HG03460 (cell line): ENCODE measurements around the gene AUTS2.

Source experiments
- ATAC-seq: cut with Tn5 transposase; IDR thresholded peaks from one replicate; pipeline ENCODE4 v1.9.1; 2021; ENCODE audit not compliant: unreplicated experiment

AUTS2 gene

GRCh38 chr7:69843653-69844052, 245.4 kb downstream of the AUTS2 start:
- peak; percentile 45 for ATAC-seq

DNA sequence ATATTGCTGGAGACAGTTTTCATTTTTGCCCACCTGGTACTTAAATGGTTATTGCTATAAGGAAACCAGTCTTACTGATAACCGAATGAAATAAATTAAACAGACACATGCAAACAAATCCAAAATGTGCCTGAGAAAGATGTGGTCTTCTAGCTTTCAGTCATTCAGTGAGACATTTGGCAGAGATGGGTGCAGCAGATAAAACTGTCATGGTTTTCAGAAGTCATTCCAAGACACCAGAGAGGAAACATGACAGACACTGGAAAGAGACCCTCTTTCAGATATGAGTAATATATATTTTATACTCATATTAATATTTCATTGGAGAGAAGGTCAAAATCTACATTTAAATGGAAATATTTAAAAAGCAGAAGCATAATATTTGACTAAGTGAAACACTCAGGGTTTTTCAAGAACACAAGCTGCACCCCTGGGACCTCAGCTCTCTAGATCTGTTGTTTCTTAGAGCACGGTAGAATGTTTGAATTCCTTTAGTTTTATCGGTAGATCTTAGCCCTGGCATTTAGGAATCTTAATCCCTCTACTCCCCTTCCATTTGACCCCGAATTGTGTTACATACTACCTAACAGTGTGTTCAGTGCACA, 246.1 kb downstream of the AUTS2 start:
- ATAC-seq = peak; percentile 39

GRCh38 chr7:69845721-69846495, 247.6 kb downstream of the AUTS2 start:
- no peak for ATAC-seq

GRCh38 chr7:69847921-69848612, 249.8 kb downstream of the AUTS2 start:
- ATAC-seq = no peak

DNA sequence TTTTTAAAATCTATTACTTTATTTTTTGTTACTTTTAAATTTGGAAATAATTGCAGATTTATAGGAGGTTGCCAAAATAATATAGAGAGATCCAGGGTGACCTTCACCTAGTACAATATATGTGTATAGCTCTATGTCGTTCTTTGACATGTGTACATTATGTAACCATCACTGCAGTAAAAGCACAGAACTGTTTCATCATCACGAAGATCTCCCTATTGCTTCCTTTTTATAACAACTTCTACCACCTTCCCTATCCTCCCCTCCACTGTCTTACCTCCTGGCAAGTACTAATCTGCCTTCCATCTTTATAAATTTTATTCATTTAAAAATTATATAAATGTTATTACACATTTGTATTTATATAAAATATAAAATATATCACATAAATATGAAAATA, 251.0 kb downstream of the AUTS2 start:
- no peak for ATAC-seq

GRCh38 chr7:69857014-69857413, 258.7 kb downstream of the AUTS2 start:
- no peak for ATAC-seq

- no peak for ATAC-seq
Observed at GRCh38 chr7:69858471-69858870, 260.2 kb downstream of the AUTS2 start.

- ATAC-seq = no peak
Observed at GRCh38 chr7:69859342-69859741, 261.1 kb downstream of the AUTS2 start.

DNA sequence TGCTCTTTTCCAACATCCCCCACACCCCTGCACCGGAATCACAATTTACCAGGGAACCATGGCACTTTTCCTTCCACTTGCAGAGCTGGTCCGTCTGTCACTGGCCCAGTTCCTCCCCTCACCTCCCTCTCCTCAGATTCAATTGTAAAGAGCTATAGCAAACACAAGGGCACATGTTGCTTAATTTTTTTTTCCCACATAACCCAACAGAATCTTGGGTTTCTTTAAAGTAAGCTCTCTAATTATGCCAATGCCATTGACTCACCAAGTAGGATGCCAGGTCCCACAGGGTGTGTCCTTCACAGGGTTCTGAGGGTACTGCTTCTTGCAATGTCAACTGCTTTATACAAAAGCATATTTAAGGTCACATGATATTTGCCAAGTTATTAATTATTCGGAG, 262.2 kb downstream of the AUTS2 start:
- no peak for ATAC-seq

GRCh38 chr7:69860941-69861622, 262.8 kb downstream of the AUTS2 start:
- ATAC-seq = no peak

- no peak for ATAC-seq
Observed at GRCh38 chr7:69862413-69863064, 264.3 kb downstream of the AUTS2 start.

- ATAC-seq = no peak
Observed at GRCh38 chr7:69864274-69864673, 266.0 kb downstream of the AUTS2 start.

- peak; percentile 60 for ATAC-seq
Observed at GRCh38 chr7:69864822-69865221, 266.5 kb downstream of the AUTS2 start.

GRCh38 chr7:69868921-69869320, 270.6 kb downstream of the AUTS2 start:
- no peak for ATAC-seq

DNA sequence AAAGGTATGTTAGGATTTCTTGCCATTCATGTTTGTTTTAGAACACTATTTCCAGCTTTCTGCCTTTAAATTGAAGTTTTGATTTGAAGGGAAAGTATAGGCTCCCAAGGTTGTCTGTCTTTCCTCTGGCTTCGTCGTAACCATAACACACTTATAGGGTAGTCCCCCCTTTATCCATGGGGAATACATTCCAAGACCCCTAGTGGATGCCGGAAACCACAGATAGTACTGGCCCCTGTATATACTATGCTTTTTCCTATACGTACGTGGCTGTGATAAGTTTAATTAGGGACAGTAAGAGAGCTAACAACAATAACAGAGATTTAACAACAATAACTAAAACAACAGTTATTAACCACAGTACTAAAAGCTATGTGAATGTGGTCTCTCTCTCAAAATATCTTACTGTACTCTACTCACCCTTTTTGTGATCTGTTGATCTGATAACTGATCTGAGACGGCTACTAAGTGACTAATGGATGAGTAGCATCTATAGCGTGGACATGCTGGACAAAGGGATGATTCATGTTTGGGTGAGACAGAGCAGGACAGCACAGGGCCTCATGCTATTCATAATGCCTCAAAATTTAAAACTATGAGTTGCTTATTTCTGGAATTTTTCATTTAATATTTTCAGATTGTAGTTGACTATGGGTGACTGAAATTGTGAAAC, 273.1 kb downstream of the AUTS2 start:
- no peak for ATAC-seq

DNA sequence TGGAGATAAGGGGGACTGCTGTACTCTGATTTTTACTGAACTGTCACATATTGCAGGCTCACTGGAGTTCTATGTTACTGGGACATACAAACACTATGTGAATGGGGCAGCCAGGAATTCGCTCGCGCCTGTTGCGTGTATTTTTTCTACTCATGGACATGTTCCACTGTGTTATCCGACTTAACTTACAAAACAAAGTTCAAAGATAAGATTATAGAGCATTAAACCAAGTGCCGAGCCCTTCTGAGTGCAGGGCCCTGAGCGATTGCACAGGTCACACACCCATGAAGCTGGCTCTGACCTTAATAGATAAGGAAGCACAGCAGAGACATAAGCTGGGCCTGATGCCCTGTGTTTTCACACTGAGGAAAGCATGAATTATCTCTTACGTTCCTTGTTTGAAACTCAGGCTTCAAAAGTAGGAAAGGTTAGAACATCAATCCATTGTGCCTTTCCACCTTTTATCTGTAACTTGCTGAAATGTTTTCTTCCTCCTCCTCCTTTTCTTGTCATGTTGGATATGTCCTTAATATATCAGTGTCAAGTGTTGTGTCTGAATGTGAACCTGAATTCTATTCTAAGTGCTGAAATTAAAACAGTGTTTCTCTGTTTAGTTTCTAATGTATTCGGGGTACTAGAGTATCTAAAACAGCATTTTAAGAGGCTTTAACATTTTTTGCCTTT, 273.8 kb downstream of the AUTS2 start:
- no peak for ATAC-seq

- ATAC-seq = no peak
Observed at GRCh38 chr7:69873512-69873911, 275.2 kb downstream of the AUTS2 start.

DNA sequence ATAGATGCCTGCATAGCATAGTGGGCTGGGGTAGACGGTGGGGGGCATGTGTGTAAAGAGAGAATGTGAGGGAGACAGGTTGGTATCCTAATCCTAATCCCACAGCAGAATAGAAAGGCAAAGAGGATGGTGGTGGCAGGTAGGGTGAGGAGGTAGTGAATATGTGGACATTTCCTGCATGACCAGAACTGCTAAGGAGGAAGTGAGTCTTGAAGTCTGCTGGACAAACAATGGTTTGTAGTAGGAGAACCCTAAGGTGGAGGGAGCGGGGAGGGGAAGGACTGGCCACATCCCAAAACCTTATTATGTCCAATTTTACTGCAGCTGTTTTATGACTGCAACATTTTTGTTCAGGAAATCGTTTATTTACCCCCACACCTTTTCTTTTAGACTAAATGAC, 279.7 kb downstream of the AUTS2 start:
- no peak for ATAC-seq

DNA sequence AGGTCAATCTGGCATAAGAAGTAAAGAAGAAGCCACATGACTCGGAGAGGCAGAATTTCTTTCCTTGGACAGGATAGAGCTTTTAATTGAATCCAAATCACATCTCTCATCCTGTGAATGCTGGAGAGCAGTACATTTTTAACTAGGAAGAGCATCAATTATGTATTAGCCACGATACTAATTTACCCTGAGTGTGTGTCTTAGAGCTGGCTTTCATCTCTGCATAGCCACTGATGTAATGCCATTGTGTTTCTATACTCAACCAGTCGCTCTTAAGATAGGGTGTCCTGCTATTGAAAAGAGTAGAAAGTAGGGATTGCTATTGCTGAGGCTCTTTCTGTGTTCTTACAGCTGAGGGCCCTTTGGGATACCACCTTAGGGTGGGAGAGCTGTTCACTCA, 280.3 kb downstream of the AUTS2 start:
- ATAC-seq = no peak

GRCh38 chr7:69879989-69880388, 281.7 kb downstream of the AUTS2 start:
- no peak for ATAC-seq
